HG02852 (cell line): ENCODE data around the gene HS1BP3.

ENCODE experiments used
- ATAC-seq: cut with Tn5 transposase; IDR thresholded peaks from one replicate; pipeline ENCODE4 v1.9.1; 2021; ENCODE audit warnings: mild to moderate bottlenecking, moderate library complexity; ENCODE audit not compliant: unreplicated experiment

The HS1BP3 gene

DNA sequence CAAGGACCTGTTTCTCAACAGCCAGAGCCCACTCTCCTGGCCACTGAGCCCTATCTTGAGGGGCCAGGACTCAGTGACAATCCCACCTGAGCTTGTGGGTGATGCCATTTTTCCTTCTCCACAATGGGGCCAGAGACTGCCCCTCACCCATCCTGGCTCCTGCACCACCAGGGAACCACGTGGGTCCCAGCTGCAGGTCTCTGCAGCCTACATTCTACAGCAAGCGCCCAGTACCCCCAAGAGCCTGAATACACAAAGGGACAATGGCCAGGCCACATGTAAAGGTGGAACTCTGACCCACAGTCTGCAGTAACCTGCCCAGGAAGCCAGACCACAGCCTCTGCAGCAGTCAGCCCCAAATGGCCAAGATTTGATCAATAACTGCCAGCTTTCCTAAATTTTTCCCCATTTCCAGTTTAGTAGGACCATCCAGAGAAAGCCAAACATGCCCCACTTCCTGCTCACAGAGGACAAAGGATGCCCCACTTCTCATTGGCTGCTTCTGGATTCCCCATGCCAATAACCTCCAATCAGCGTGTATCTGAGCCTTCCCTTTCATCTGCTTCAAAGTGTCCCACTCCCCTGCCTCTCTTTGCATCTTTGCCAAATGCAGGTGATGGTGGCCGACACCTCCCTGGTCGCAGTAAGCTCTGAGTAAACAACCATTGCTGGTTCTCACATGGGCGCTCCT is 19.1 kb downstream of the HS1BP3 start:
- ATAC-seq, result no peak

DNA sequence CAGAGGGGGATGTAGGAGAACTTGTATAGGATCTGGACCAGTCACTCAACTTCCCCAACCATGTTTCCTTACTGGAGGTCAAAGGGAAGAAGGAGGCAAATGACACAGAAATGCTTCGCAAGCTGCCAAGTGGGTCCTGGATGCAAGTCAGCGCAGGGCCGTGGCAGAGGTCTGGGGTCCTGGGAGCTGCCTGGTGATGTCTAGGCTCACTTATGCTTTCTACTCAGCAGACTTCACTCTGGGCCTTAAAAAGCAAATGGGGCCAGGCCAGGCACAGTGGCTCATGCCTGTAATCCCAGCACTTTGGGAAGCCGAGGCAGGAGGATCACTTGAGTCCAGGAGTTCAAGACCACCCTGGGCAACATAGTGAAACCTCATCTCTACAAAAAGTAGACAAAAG is 19.9 kb downstream of the HS1BP3 start:
- ATAC-seq, result no peak

DNA sequence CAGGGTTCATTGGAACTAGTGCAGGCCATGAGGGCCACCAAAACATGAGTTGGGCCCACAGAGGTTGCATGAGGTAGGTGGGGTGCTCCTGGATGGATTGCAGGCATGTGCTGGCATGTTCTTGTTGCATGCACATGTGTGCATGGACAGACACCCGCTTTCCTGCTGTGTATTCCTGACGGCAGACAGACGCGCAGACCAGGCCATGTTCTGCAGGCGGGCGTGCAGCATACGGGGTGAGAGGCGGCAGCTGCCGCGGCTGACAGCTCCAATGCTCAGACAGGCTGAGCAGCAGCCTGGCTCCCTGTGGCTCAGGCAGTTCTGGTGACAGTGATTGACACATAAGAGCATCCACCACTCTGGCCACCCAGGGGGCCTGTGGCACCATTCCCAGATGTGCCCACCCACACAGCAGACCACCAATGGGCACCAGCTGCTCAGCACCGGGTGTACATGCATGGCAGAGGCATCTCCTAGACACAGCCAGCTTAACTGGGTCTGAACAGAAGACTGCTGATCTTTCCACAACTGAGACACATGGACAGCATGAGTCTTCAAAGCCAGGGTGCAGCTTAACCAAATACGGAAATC is 21.2 kb downstream of the HS1BP3 start:
- no peak for ATAC-seq

DNA sequence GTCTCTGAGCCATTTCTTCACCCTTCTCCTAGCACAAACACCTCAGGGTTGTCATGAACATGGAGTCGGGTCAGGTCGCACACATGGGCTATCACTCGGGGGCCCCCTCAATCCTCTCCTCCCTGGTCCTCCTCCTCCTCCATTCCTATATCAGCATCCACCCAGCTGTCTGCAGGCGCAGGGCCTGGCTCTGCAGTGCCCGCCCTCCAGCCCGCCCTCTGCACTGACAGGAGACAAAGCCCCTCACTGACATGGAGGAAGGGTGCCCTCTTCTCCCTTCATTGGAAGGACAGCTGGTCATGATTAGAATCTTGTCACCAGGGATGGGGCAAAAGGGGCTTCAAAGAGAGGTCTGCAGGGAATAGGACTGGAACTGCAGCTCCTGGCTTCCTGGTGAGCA is 21.7 kb downstream of the HS1BP3 start:
- ATAC-seq, result no peak

DNA sequence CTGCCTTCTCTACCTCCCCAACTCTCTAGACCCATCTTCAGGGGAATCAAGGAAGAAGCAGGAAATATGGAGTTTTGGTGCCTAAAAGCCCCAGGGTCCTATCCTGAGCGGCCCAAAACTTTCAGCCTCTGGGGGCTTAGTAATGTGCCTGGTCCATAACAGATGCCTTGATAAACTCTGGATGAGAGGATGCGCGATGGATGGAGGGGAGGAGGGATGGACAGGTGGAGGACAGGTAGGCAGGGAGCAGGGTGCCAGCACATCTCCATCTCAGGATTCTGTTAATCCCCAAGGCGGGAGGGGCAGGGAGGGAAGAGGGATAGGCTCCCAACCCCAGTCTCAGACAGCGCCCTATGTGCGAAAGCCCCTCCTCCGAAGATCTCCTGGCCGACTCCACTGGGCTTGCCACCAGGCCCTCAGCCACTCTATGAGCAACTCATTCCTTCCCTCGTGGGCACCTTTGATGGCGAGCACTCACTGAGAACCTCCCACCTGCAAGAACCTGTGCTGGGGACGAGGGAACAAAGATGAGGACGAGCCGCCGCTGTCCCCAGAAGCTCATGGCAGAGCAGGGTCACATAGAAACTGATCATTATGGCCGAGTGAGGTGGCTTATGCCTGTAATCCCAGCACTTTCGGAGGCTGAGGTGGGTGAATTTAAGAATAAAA is 23.1 kb downstream of the HS1BP3 start:
- ATAC-seq, result no peak

DNA sequence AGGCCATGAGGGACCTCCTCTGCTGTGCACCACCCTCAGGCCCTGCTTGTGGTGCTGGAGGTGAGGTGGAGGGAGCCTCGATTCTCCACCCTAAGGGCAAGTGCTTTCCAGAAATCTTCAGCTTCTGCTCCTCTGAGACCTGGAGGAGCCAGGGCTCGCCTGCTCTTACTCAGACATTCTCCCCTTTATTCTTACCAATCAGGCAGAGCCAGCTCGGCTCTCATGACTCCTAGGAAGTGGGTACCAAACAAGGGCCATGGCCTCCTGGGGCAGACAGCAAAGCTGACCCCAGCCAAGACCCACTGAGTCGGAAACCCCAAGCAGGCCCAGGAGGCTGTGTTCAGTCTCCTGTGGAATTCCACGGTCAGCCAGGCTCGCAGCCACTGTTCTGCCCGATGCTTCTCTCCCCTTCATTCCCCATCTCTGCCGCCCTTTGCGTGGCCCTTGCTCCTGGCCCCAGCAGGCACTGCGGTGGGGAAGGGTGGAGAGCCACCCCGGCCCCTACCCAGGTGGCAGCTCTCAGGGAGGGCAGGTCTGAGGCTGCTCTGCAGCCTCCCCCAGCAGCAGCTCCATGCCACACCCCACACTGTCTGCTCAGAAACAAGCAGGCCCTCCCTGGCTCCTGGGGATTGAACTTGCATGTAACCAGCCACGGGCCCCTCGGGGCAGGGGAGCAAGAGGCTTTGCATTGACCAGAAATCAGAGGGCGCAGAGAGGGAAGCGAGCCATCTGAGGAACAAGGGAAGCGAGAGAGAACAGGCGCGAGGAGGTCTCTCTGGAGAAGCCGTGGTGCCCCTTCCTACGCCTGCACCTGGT is 24.0 kb downstream of the HS1BP3 start:
- no peak for ATAC-seq

DNA sequence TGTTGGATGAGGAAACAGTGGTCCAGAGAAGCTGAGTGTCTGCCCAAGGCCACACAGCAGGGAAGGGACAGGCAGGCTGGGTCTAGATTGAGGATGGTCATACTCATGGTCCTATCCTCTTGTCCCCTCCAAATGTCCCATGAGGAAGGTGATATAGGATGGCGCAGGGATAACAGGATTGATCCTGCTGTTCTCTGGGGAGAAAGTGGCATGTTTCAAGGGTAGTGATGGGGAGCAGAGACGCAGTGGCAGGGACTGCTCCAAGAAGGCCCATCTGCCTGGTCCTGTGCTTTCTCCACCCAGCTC is 24.6 kb downstream of the HS1BP3 start:
- no peak for ATAC-seq

DNA sequence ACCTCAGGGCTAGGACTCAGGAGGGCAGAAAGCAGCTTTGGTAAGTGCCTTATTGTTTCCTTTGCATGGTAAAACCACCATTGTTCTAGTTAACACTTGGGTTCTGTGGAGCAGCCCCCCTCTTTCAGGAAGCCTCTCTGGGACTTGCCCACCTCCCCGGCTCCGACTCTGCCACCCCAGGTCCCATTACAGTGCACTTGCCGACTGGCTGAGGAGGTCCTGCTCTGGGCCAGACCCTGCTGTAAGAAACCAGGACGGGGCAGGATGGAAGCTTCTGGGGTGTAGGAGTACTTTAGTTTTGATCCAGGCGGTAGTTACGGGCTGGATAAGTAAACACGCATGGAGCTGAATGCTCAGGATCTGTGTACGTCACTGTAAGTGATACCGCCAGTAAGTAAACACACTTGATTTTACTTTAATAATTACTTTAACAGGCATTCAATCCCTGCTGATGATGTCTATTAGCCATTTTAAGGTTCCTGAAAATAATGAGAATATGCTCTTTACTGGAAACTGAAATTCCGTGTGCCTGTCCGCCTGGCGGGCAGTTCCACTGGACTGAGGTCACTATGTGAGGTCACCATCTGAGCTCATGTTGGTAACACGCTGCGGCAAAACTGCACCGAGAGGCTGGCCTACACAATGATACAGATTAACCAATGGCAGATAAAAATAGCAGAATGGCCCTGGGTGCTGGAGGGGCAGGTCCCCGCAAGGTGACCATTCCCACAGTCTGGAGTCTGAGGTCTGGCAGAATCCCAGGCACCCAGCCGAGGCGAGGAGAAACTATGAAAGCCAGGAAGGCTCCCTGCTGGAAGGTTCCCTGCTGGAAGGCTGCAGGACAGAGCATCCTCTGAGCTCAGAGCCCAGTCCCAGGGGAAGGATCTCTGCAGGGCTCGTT is 25.2 kb downstream of the HS1BP3 start:
- no peak for ATAC-seq

DNA sequence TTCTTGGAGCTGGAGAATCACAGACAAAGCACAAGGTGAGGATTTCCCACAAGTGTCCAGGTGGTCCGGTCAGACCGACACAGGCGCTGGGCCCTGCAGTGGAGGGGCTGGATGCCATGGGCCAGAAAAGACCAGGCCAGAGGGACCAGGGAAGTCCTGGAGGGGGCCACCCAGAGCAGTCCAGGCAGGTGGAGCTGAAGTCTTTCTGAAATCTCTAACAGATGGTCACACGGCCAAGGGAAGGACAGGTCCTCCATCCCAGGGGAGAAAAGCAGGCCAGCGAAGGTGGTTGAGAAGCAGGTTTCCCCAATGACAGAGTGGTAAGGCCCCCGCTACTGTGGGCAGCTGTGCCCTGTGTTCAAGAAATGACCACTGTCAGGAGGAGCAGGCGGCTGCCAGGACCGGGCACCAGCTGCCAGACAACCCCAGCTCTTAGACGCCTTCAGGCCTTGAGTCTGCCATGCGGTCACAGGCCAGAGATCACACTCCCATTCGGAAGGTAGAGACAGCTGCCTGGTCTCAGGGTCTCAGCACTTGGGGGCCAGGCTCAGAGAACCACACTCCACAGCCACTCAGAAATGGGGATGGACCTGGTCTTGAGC is 25.9 kb downstream of the HS1BP3 start:
- no peak for ATAC-seq

DNA sequence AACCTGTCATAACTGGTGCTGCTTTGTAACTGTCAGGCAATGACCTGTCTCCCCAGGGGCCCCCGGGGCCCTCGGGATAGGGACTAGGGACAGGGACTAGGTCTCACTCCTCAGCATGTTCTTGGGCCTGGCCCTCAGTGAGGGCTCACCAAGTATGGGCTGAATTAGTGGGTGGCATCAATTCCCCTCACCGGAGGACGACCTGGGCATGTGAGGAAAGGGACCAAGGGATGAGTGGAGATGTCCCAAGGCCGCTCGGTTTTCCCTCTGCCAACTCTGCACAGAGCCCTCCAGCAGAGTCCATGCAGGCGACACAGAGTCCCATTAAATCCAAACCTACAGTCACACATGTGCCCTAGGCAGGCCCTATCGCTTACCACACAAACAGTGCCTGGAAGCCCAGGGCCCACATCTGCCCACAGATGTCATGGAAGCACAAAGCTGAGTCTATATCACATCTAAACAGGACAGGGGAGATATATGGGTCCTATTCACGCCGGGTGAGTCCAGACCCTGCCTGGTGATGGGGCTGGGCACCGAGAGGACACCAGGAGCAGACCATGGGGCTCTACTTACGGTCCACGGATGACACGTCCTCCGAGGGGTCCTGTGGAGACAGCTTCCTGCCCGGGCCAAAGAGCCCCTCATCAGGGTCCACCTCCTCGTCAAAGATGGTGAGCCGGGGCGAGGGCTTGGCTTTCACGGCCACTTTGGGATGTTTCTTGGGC is 26.6 kb downstream of the HS1BP3 start:
- ATAC-seq, result no peak

DNA sequence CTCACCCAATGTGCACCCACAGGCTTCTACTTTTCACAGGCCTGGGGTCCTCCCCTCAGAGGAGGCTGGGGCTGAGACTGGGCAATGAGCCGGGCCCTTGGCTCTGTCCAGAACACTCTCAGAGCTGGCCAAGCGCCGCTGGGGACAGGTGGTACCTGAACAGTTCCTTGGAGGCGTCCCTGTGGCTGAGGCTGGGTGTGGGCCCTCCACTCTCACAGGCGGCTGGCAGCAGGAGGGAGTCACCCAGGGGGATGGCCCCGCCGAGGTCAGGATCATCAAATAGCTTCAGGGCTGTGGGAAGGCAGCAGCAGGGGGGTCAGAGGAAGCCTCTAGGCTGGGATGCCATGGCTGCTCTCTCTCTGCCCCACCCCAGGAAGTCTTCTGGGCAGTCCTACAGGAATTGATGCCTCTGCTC is 27.1 kb downstream of the HS1BP3 start:
- ATAC-seq, result no peak

DNA sequence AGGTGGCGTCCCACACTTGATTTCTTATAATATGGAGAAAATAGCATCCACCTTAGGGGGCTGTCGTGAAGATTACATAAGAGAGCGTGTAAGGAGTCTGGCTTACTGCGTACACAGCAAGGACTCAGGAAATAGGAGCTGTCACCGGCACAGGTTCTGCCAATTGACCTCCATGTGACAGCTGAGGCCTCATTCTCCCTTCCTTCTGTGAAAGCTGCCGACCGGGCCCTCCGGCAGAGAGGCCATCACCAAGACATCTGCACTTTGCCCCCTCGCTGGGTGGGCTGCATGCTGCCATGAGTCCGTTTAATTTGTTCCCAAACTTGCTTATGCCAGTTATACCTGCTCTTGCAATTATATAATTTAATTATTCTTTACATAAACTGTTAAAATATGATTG is 27.7 kb downstream of the HS1BP3 start:
- ATAC-seq, result no peak

DNA sequence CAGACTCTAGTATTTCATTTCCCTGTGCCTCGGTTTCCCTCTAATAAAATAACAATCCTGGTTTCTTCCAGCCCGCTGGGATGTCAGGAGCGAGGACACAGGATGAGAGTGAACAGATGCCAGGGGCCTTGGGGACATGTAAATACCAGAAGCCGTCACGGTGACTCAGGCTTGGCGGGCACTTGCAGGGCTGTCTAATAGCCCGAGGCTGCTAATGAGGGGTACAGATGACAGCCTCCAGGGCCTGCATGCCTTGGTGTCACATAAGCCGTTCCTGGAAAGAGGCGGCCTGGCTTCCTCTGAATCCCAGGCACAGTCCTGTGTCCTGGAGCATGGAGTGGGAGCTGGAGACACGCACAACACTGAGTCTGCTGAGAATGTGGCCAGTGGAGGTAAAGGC is 28.2 kb downstream of the HS1BP3 start:
- no peak for ATAC-seq

DNA sequence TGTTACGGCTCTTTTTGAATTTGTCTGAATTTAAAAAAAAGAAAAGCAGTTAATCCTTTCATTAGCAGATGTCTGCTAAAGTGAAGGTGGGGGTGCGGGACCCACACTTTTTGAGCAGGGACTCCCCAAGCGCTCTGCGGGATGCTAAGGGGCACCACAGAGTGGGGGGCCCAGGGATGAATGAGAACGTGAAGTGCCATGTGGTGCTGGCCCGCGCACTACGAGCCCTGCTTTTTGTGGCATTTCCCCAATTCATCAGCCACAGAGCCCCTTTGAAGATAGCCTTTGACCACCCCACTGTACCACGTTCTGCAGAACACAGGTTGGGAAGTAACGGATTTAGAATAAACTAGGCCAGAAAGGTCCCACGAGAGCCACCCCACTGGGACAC is 28.6 kb downstream of the HS1BP3 start:
- ATAC-seq, result no peak

DNA sequence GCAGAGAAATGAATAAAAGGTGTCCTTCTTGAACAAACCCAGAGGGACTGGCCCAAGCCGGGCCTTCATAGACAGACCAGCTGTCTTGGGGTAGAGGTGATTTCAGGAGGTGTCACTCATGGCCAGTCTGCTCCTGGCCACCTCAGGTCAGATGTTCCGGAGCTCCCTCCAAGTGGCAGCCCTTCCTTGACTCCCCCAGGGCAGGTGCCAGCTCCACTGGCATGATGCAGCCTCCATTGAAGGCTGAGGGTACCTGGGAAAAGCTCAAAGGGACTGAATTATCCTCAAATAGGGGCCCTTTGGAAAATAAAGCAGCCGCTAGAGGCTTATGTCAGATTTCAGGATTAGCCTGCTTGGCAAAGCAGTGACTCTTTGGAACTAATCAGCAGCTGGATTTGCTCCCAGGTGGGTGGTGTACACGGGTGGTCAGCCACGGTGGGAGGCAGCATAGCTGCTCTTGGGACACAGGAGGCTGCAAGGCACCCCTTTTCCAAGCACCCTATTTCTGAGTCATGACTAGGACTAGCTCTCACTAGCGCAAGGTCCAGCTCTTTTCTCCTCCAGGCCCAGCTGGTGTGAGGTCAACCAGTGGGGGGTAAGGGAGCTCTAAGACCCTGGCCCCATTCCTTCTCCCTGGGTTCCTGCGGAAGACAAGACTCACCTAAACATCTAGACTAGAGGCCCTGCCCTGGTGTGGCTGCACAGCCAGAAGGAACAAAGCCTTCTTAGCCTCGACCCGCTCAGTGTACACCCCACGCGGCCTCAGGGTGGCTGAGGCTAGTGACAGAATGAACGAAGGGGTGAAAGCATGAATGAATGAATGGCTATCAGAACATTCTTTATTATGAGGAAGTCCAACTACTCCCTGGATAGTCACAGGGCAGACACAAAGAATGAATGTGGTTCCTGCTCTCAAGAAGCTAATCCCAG is 29.3 kb downstream of the HS1BP3 start:
- no peak for ATAC-seq

DNA sequence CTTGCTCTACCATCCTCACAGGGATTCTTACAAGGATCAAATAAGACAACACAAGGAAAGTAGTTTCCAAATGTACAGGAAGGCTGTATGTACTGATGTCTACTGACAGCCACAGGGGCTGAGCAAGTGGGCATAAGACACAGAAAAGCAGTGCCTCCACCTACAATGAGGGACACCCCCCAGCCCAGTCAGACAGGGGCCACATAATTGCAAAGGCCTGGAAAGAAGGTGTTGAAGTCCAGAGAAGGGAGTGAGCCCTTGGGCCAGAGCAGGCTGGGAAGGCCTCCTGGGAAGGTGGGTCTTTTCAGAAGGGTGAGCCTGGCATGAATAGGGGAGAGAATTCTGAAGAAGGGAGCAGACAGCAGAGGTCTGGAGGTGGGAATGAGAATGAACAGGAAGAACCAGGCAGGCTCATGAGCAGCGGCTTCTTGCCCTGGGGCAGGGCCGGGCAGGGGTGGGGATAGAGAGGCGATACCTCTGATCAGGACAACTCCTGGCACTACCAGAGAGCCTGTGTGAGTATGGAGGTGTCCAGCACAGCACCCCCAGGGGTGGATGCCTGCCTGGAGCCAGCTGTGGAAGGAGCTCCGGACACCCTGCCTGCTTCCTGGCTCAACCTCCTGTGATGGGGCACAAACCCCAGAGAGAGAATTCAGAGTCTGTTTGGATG is 30.1 kb downstream of the HS1BP3 start:
- no peak for ATAC-seq

DNA sequence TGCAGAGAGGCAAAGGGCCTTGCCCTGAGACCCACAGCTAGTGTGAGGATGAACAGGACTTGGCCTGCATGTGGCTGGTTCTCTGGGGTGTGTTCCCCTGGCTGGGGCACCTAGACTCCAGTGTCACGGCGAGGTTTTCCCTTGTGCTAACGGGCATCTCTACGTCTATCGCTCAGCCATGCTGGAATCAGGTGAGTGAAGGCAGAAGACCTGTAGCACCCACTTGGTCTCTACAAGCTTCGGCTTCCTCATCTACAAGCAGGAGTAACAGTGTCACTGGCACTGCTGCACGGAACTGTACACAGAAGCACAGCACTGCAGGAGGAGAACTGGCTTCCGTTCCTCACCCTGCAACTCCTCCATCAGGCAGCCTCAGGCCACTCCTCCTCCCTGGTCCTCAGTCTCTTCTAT is 30.6 kb downstream of the HS1BP3 start:
- no peak for ATAC-seq

DNA sequence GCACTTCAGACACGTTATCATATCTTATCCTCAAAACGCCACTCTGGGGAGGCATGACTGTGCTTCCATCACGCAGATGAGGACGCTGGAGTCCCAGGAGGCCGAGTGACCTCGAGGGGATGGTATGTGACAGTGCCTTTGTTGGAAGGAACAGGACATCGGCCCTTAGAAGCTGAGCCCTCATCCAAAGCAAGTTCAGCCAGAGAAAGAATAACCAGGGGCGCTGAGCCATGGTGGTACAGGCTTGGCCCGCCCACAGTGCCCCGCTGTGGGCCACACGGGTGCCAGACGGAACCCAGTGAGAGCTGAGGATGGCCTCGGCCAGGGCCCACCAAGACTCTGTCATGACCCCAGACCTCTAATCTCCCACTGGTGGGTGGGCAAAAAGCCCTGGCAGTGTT is 31.3 kb downstream of the HS1BP3 start:
- ATAC-seq, result no peak
